Keratinocyte (primary cell): ENCODE data around the gene PPP6C.
"Not testable (repeated sequence)": the region's sequence is repeated elsewhere in the genome, so short reads cannot be mapped to it uniquely, and the experiment has no call there.

Experiments used
- CTCF ChIP-seq, 3 experiments: IDR thresholded peaks in 1 of 3; conservative IDR thresholded peaks in 1 of 3; optimal IDR thresholded peaks in 1 of 3; 2 replicates in 2 of 3; 3 replicates in 1 of 3; pipeline versions ENCODE3 to v1.5.1; 2011; ENCODE audit warnings: low read length in 3 of 3, mild to moderate bottlenecking in 3 of 3, moderate library complexity in 2 of 3, control low read depth in 1 of 3, inconsistent platforms in 1 of 3; ENCODE audit not compliant: insufficient read depth in 2 of 3; ENCODE audit errors: extremely low read depth in 1 of 3
- EZH2 ChIP-seq: IDR thresholded peaks from one replicate; pipeline ENCODE4 v1.6.1; 2012; ENCODE audit warnings: inconsistent platforms, mild to moderate bottlenecking, low read length, moderate library complexity

GRCh38 chr9:125162891-125163290 is 26.7 kb downstream of the PPP6C start:
- not testable (repeated sequence) for TF ChIP-seq CTCF (optimal IDR thresholded peaks at IDR 0.05 in 1 of 3, IDR thresholded peaks at IDR 0.05 in 1 of 3, conservative IDR thresholded peaks at IDR 0.05 in 1 of 3; ENCODE audit: extremely low read depth in 1 of 3, insufficient read depth in 2 of 3, low read length in 3 of 3); EZH2
